ENCODE data around the gene CEMP1.

- TF ChIP-seq CTCF (IDR thresholded peaks at IDR 0.05) (no peak), POLR2A (IDR thresholded peaks at IDR 0.05) (no peak)
Measured at GRCh38 chr16:2511996-2512734, 19.0 kb downstream of the CEMP1 start.

Measured in uterus (tissue), 2 donors.